GM10266 (cell line): ENCODE measurements around the gene PIWIL4.

Experiments
- DNase-seq: peaks from one replicate; pipeline ENCODE4 v3.0.0; 2012; ENCODE audit errors: extremely low spot score
- CTCF ChIP-seq: IDR thresholded peaks from 2 replicates; pipeline ENCODE4 v1.5.1; 2012; ENCODE audit warnings: mild to moderate bottlenecking, low read depth; ENCODE audit not compliant: control insufficient read depth, insufficient read depth; ENCODE audit errors: missing control alignments

Gene PIWIL4

GRCh38 chr11:94574193-94574961 lies 7.2 kb downstream of the PIWIL4 start:
- DNase-seq: no peak
- no peak for TF ChIP-seq CTCF

GRCh38 chr11:94576306-94576705 lies 9.1 kb downstream of the PIWIL4 start:
- TF ChIP-seq CTCF: no peak
- no peak for DNase-seq

- no peak for DNase-seq
- TF ChIP-seq CTCF: no peak
These were observed 10.7 kb downstream of the PIWIL4 start for GRCh38 chr11:94577841-94578240.

- DNase-seq: peak; percentile 67
- no peak for TF ChIP-seq CTCF
These were observed 14.8 kb downstream of the PIWIL4 start for GRCh38 chr11:94581926-94582325.

GRCh38 chr11:94583213-94583865 lies 16.2 kb downstream of the PIWIL4 start:
- DNase-seq: no peak
- no peak for TF ChIP-seq CTCF

GRCh38 chr11:94583866-94584500 lies 16.8 kb downstream of the PIWIL4 start:
- DNase-seq: peak; percentile 30
- TF ChIP-seq CTCF: no peak

GRCh38 chr11:94584978-94585377 lies 17.8 kb downstream of the PIWIL4 start:
- DNase-seq: no peak
- no peak for TF ChIP-seq CTCF
